ENCODE data around the gene ZNF892.

GRCh38 chr2:95174031-95174542 lies 33.2 kb upstream of the ZNF892 start:
- no peak for TF ChIP-seq POLR2A (IDR thresholded peaks at IDR 0.05)
- TF ChIP-seq, protein P1, sequence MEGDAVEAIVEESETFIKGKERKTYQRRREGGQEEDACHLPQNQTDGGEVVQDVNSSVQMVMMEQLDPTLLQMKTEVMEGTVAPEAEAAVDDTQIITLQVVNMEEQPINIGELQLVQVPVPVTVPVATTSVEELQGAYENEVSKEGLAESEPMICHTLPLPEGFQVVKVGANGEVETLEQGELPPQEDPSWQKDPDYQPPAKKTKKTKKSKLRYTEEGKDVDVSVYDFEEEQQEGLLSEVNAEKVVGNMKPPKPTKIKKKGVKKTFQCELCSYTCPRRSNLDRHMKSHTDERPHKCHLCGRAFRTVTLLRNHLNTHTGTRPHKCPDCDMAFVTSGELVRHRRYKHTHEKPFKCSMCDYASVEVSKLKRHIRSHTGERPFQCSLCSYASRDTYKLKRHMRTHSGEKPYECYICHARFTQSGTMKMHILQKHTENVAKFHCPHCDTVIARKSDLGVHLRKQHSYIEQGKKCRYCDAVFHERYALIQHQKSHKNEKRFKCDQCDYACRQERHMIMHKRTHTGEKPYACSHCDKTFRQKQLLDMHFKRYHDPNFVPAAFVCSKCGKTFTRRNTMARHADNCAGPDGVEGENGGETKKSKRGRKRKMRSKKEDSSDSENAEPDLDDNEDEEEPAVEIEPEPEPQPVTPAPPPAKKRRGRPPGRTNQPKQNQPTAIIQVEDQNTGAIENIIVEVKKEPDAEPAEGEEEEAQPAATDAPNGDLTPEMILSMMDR (IDR thresholded peaks at IDR 0.05): no peak
